GM12892 (cell line): ENCODE data around the gene VAT1.
"Not testable (repeated sequence)": the region's sequence is repeated elsewhere in the genome, so short reads cannot be mapped to it uniquely, and the experiment has no call there.

Source experiments
- POLR2A ChIP-seq: IDR thresholded peaks from 2 replicates; pipeline ENCODE4 v1.6.1; 2011; ENCODE audit warnings: low read depth, low read length, control low read depth
- POLR2AphosphoS5 ChIP-seq: IDR thresholded peaks from 2 replicates; pipeline ENCODE4 v1.6.1; 2011; ENCODE audit warnings: low read depth, low read length, control low read depth
- TAF1 ChIP-seq: IDR thresholded peaks from 2 replicates; pipeline ENCODE4 v1.6.1; 2011; ENCODE audit warnings: low read depth, mild to moderate bottlenecking, control low read depth, low read length, borderline replicate concordance

GRCh38 chr17:42973323-42973722 is 48.9 kb downstream of the VAT1 start:
- not testable (repeated sequence) for TF ChIP-seq POLR2A, POLR2AphosphoS5, TAF1
